GM12892 (cell line): ENCODE data around the gene ANKRD63.

Source experiments
- POLR2A ChIP-seq: IDR thresholded peaks from 2 replicates; pipeline ENCODE4 v1.6.1; 2011; ENCODE audit warnings: low read depth, low read length, control low read depth
- POLR2AphosphoS5 ChIP-seq: IDR thresholded peaks from 2 replicates; pipeline ENCODE4 v1.6.1; 2011; ENCODE audit warnings: low read depth, low read length, control low read depth
- TAF1 ChIP-seq: IDR thresholded peaks from 2 replicates; pipeline ENCODE4 v1.6.1; 2011; ENCODE audit warnings: low read depth, mild to moderate bottlenecking, control low read depth, low read length, borderline replicate concordance

DNA sequence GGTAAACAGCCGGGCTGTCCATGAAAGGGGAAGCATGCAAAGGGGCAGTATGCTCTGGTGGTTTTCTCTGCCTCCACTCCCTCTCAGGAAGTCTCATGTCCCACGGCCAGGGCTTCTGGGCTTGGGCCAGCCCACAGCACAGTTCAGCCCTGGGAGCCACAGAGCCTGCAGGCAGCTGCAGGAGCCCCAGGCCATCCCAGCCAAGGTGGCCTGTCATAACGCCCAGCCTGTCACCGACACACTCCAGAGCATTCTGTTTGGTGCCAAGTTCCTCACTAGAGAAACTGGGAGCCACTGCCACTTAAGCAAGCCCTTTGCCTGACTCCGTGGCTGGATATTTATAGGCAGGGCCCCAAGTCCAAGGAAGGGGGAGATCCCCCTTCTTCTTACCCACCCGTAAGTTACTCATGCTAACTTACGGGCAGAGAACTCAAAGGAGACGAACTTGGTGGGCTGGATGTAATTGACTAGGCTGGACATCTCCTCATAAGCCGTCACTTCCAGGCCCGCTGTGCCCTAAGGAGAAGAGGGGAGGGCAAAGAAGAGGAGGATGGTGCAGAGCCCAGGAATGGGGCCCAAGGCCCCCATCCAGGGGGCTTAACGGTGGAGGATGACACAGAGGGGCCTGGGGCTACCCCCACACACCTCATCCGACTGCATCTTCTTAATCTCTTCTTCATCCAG is 13.2 kb upstream of the ANKRD63 start:
- TF ChIP-seq POLR2A (no peak), POLR2AphosphoS5 (no peak), TAF1 (no peak)
